CD14-positive monocyte (primary cell): Measurements from ENCODE around the gene BLID. TPM values are rescaled to one million over a fixed set of nuclear protein-coding genes. Genes with fewer than 3 reads are reported as not detected.

Experiments used
- DNase-seq, 3 donors: peaks; one replicate each; pipeline ENCODE4 v3.0.0-alpha.2; 2011 to 2022
- H2AFZ ChIP-seq: 2 replicates; pipeline ENCODE4 v1.6.0; 2012; ENCODE audit warnings: mild to moderate bottlenecking, low read depth, low read length, inconsistent platforms; ENCODE audit not compliant: insufficient read depth, poor library complexity, severe bottlenecking
- H3K27ac ChIP-seq, 2 donors: 1 replicate in 1 of 2; 2 replicates in 1 of 2; pipeline ENCODE4 v1.5.1; 2012 to 2013; ENCODE audit warnings: low read length in 2 of 2, control low read depth in 1 of 2, inconsistent platforms in 1 of 2, low read depth in 1 of 2, mild to moderate bottlenecking in 1 of 2
- H3K27me3 ChIP-seq, 2 donors: one replicate each; pipeline versions ENCODE4 v1.6.0 to v1.6.1; 2011 to 2013; ENCODE audit warnings: low read length in 2 of 2; ENCODE audit not compliant: control insufficient read depth in 2 of 2, insufficient read depth in 2 of 2
- H3K36me3 ChIP-seq, 2 donors: replicated peaks in 1 of 2; 1 replicate in 1 of 2; 2 replicates in 1 of 2; pipeline versions ENCODE4 v1.5.1 to v1.6.1; 2012 to 2013; ENCODE audit warnings: low read length in 2 of 2, control low read depth in 1 of 2, inconsistent platforms in 1 of 2, mild to moderate bottlenecking in 1 of 2; ENCODE audit not compliant: insufficient read depth in 2 of 2, control insufficient read depth in 1 of 2
- H3K4me1 ChIP-seq, 2 donors: 1 replicate in 1 of 2; 2 replicates in 1 of 2; pipeline versions ENCODE4 v1.5.1 to v1.6.1; 2012 to 2013; ENCODE audit warnings: low read length in 2 of 2, control low read depth in 1 of 2, inconsistent platforms in 1 of 2, mild to moderate bottlenecking in 1 of 2, moderate library complexity in 1 of 2; ENCODE audit not compliant: insufficient read depth in 2 of 2, control insufficient read depth in 1 of 2
- H3K4me2 ChIP-seq: replicated peaks from 2 replicates; pipeline ENCODE3; 2012; ENCODE audit warnings: low read length, moderate library complexity, mild to moderate bottlenecking; ENCODE audit not compliant: poor library complexity, severe bottlenecking; ENCODE audit errors: extremely low read depth
- H3K4me3 ChIP-seq, 3 experiments: fragments of 200-600 bp in 1 of 3; sonication (generic) in 1 of 3; replicated peaks in 1 of 3; 1 replicate in 2 of 3; 2 replicates in 1 of 3; pipeline ENCODE4 v1.5.1; 2011 to 2013; ENCODE audit warnings: low read length in 3 of 3, mild to moderate bottlenecking in 3 of 3, control low read depth in 2 of 3, low read depth in 2 of 3, inconsistent platforms in 1 of 3, moderate library complexity in 1 of 3
- H3K79me2 ChIP-seq: 2 replicates; pipeline ENCODE4 v1.6.0; 2012; ENCODE audit warnings: mild to moderate bottlenecking, control low read depth, inconsistent platforms, low read length, moderate library complexity; ENCODE audit not compliant: insufficient read depth
- H3K9ac ChIP-seq: 2 replicates; pipeline ENCODE4 v1.6.0; 2017; ENCODE audit warnings: low read length, mild to moderate bottlenecking; ENCODE audit not compliant: insufficient read depth, poor library complexity, severe bottlenecking
- H3K9me3 ChIP-seq, 2 donors: replicated peaks in 1 of 2; 1 replicate in 1 of 2; 2 replicates in 1 of 2; pipeline versions ENCODE4 v1.5.1 to v1.6.1; 2012 to 2013; ENCODE audit warnings: low read length in 2 of 2, control low read depth in 1 of 2; ENCODE audit not compliant: control insufficient read depth in 1 of 2, insufficient read depth in 1 of 2
- H4K20me1 ChIP-seq: 2 replicates; pipeline ENCODE4 v1.6.0; 2012; ENCODE audit warnings: mild to moderate bottlenecking, low read length, control low read depth, moderate library complexity; ENCODE audit not compliant: insufficient read depth
- H3K27ac Mint-ChIP-seq, 7 donors: one replicate each; pipeline ENCODE4 v1.8.0; 2020; ENCODE audit warnings: mild to moderate bottlenecking in 7 of 7, mixed read lengths in 7 of 7, moderate library complexity in 6 of 7, inconsistent platforms in 2 of 7
- H3K27me3 Mint-ChIP-seq, 3 donors: one replicate each; pipeline ENCODE4 v1.8.0; 2021 to 2022; ENCODE audit warnings: low read depth in 3 of 3, mild to moderate bottlenecking in 3 of 3, mixed read lengths in 3 of 3, moderate library complexity in 3 of 3, inconsistent platforms in 1 of 3
- H3K36me3 Mint-ChIP-seq, 2 donors: one replicate each; pipeline ENCODE4 v1.8.0; 2020; ENCODE audit warnings: mixed read lengths in 2 of 2, inconsistent platforms in 1 of 2, mild to moderate bottlenecking in 1 of 2
- H3K4me1 Mint-ChIP-seq: one replicate; pipeline ENCODE4 v1.8.0; 2020; ENCODE audit warnings: mild to moderate bottlenecking, mixed read lengths
- H3K4me3 Mint-ChIP-seq, 2 donors: one replicate each; pipeline ENCODE4 v1.8.0; 2020; ENCODE audit warnings: mild to moderate bottlenecking in 2 of 2, mixed read lengths in 2 of 2, moderate library complexity in 1 of 2
- H3K9me3 Mint-ChIP-seq, 7 donors: one replicate each; pipeline ENCODE4 v1.8.0; 2020 to 2022; ENCODE audit warnings: mixed read lengths in 7 of 7, mild to moderate bottlenecking in 6 of 7, moderate library complexity in 6 of 7, inconsistent platforms in 2 of 7
- WGBS: methylation state at CpG from one replicate; pipeline ENCODE4 v1.1.5; 2013; ENCODE audit warnings: missing lambda C conversion rate; ENCODE audit not compliant: insufficient coverage; 5-methylcytosine and 5-hydroxymethylcytosine counted together
- intact Hi-C, 2 donors: fragments of 100-400 bp; cut with micrococcal nuclease; formaldehyde crosslinking; loops; one replicate each; pipeline versions ENCODE4 v1.15.0 to v1.15.1; 2023
- polyA plus RNA-seq, 3 donors: library from polyadenylated mRNA; depleted of rRNA in 1 of 3; unstranded in 2 of 3; stranded (reverse) in 1 of 3; fragments of 300-500 nt in 2 of 3; fragments of >200 nt in 1 of 3; fragmentation: Illumina TruSeq in 2 of 3; gene quantifications; 1 replicate in 2 of 3; 2 replicates in 1 of 3; pipeline ENCODE4 v1.2.3, GENCODE V29; 2012 to 2021
- TF ChIP-seq, protein P1 (sequence below): fragments of 200-600 bp; IDR thresholded peaks from one replicate; pipeline ENCODE4 v1.8.0; 2022; ENCODE audit warnings: antibody characterized with exemption, mild to moderate bottlenecking

Gene BLID
- polyA plus RNA-seq, 3 donors: not detected

DNA sequence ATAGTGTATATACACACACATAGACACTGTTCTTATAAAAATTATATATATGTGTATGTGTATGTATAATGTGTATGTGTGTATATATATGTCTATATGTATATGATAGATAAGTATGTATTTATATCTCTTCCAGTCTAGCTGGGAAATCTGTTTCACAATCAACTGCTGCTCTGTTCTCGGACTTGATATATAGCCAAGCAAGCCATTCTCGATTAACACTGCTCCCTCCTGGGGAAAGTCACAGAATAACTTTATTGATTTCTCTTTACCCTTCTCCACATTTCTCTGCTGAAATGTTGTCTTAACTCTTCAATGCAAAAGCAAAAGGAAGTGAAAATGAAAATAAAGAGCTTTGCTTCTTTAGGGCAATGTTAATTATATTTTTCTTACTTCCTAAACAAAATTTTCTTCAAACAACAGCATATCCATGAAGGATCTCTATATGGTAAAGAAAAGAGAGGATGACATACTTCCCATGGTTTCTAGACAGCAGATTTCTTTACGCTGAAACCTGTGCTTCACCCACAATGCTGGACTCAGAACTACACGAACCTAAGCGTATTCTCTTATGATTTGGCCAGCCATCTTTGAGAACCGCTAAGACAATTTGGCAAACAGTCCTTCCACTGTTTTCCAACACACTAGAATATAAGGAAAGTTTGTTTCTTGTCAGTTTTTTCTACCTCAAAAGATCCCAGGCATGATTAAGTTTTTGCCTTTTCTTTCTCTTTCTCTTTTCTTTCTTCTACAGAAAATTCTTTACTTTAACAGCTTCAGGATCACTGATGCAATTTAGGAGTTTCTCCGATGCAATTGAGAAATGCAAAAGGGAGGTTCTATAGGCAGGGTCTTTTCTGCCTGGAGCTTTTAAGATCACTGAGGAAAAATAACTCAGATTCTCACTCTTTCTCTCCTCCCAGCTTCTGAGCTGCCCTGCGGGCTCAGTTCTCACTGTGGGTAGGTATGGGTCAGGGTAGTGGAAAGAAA is 1.9 kb downstream of the BLID start:
- no peaks in the 10 kb centered on the region for H3K27me3 ChIP-seq
- H3K4me1 ChIP-seq: no peaks in the 10 kb centered on the region
- no peaks in the 10 kb centered on the region for H4K20me1 ChIP-seq
- H3K9me3 ChIP-seq: no peaks in the 10 kb centered on the region
- no peak overlapping the region for H3K4me2 ChIP-seq
- no peaks in the 10 kb centered on the region for H3K4me1 Mint-ChIP-seq
- H3K27ac ChIP-seq: no peak overlapping the region
- TF ChIP-seq, protein P1, sequence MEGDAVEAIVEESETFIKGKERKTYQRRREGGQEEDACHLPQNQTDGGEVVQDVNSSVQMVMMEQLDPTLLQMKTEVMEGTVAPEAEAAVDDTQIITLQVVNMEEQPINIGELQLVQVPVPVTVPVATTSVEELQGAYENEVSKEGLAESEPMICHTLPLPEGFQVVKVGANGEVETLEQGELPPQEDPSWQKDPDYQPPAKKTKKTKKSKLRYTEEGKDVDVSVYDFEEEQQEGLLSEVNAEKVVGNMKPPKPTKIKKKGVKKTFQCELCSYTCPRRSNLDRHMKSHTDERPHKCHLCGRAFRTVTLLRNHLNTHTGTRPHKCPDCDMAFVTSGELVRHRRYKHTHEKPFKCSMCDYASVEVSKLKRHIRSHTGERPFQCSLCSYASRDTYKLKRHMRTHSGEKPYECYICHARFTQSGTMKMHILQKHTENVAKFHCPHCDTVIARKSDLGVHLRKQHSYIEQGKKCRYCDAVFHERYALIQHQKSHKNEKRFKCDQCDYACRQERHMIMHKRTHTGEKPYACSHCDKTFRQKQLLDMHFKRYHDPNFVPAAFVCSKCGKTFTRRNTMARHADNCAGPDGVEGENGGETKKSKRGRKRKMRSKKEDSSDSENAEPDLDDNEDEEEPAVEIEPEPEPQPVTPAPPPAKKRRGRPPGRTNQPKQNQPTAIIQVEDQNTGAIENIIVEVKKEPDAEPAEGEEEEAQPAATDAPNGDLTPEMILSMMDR: no peak
- H3K36me3 ChIP-seq: no peaks in the 10 kb centered on the region
- peaks cover 0 to 2% (median 0%) of the 10 kb centered on the region in 7 donors for H3K9me3 Mint-ChIP-seq
- H3K36me3 Mint-ChIP-seq: no peaks in the 10 kb centered on the region
- DNase-seq: no peak
- no peak overlapping the region for H3K4me3 Mint-ChIP-seq
- no peaks in the 10 kb centered on the region for H3K79me2 ChIP-seq
- intact Hi-C loops: no loop called here
- H3K27me3 Mint-ChIP-seq: peaks cover 0 to 4% (median 2%) of the 10 kb centered on the region in 3 donors
- no CpG with 5 or more reads among the region's 8 CpGs for WGBS
- H3K27ac Mint-ChIP-seq: no peak overlapping the region
- no peak overlapping the region for H3K9ac ChIP-seq
- no peak overlapping the region for H3K4me3 ChIP-seq
- H2AFZ ChIP-seq: no peak overlapping the region

DNA sequence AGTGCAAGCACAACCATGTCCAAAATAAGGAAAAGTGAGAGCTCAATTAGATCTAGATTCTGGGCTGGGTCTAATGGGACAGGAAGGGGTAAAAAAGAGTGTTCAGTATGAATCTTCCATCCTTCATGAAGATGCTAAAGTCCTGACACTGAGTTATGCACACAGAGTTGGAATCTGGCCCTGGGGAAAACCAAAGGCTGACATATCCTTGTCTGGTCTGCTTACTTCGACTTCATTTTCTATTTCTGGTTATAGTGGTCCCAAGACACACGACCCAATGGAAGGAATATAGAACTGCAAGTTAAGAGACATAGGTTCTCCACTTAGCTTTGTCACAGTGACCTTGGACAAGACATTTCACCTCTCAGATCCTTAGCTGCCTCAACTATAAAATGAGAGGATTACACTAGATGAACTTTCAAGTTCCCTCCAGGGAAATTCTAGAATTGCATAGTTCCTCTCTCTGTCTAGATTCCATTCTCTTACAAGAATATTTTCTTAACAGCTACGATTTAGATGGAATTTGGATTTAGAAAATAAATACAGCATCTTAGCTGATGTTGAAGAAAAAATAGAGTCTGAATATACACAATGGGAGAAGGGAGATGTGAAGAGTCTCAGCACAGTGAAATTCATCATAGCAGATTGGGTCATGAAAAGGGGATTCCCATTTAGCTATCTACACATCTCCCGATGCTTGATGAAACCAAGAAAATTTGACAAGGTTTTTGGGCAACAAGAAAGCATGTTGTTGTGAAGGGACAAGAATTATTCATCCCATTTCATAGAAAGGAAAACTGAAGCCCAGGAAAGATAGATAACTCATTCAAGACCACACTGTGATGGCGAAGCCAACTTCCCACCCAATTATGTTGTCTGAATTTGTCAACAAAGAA is 3.3 kb downstream of the BLID start:
- intact Hi-C loops: no loop called here
- H3K4me1 Mint-ChIP-seq: peaks cover 2% of the 10 kb centered on the region
- Histone ChIP-seq H2AFZ (no peak overlapping the region), H3K4me2 (no peak overlapping the region), H3K9me3 (no peaks in the 10 kb centered on the region), H3K27ac (no peak overlapping the region), H3K79me2 (no peaks in the 10 kb centered on the region), H3K27me3 (peaks cover 0 to 3% of the 10 kb centered on the region in 2 donors), H3K9ac (no peak overlapping the region), H3K36me3 (no peaks in the 10 kb centered on the region), H3K4me3 (no peak overlapping the region), H3K4me1 (no peaks in the 10 kb centered on the region), H4K20me1 (no peaks in the 10 kb centered on the region)
- H3K9me3 Mint-ChIP-seq: peaks cover 0 to 3% (median 0%) of the 10 kb centered on the region in 7 donors
- WGBS: 88% methylated on average over 1 of the region's 5 CpGs
- H3K27me3 Mint-ChIP-seq: peaks cover 0 to 4% (median 2%) of the 10 kb centered on the region in 3 donors
- no peak overlapping the region for H3K4me3 Mint-ChIP-seq
- H3K27ac Mint-ChIP-seq: no peak overlapping the region
- DNase-seq: no peak
- TF ChIP-seq, protein P1: no peak
- H3K36me3 Mint-ChIP-seq: no peaks in the 10 kb centered on the region
